IMR-90 (cell line): Measurements from ENCODE around the gene NMBR. TPM values are rescaled to one million over a fixed set of nuclear protein-coding genes. Genes with fewer than 3 reads are reported as not detected.

Experiments
- ATAC-seq: fragments of 200-7000 bp; cut with Tn5 transposase; 2 replicates; pipeline ENCODE4 v1.9.1; 2020; ENCODE audit warnings: low read depth, mild to moderate bottlenecking, moderate library complexity
- BruUV-seq: library from RNA; stranded (reverse); fragments of 400-500 nt; replicated peaks from 2 replicates; lab custom pipeline; 2021; lab: Mats Ljungman, UMichigan
- CTCF ChIA-PET: fragments of 300-600 bp; formaldehyde crosslinking; extraction: SDS; loops from one replicate; lab custom pipeline; 2021; ENCODE audit warnings: antibody characterized with exemption; lab: Yijun Ruan, JAX
- POLR2A ChIA-PET: fragments of 300-600 bp; sonication (Branson Sonifier 250); formaldehyde crosslinking; loops from one replicate; lab custom pipeline; 2022; ENCODE audit warnings: antibody characterized with exemption; ENCODE audit not compliant: unreplicated experiment; lab: Charles Lee
- DNase-seq: peaks from one replicate; pipeline ENCODE4 v3.0.0; 2013
- H2AFZ ChIP-seq: replicated peaks from 2 replicates; pipeline ENCODE3; 2013; ENCODE audit warnings: low read length, mild to moderate bottlenecking; ENCODE audit not compliant: poor library complexity
- H2AK5ac ChIP-seq: 2 replicates; pipeline ENCODE4 v1.6.1; 2013; ENCODE audit warnings: low read depth, low read length, inconsistent platforms
- H2AK9ac ChIP-seq: replicated peaks from 2 replicates; pipeline ENCODE3; 2013; ENCODE audit warnings: mild to moderate bottlenecking, low read depth, low read length, moderate library complexity; ENCODE audit not compliant: poor library complexity
- H2BK120ac ChIP-seq: 2 replicates; pipeline ENCODE4 v1.6.1; 2013; ENCODE audit warnings: low read depth, low read length, inconsistent platforms
- H2BK15ac ChIP-seq: 3 replicates; pipeline ENCODE4 v1.6.1; 2013; ENCODE audit warnings: low read depth, low read length, inconsistent platforms
- H2BK20ac ChIP-seq: 2 replicates; pipeline ENCODE4 v1.6.1; 2013; ENCODE audit warnings: low read depth, mild to moderate bottlenecking, inconsistent platforms, low read length, moderate library complexity
- H2BK5ac ChIP-seq: 2 replicates; pipeline ENCODE4 v1.6.1; 2013; ENCODE audit warnings: mild to moderate bottlenecking, low read depth, low read length, inconsistent platforms; ENCODE audit not compliant: poor library complexity, severe bottlenecking
- H3K14ac ChIP-seq: replicated peaks from 2 replicates; pipeline ENCODE4 v1.6.1; 2013; ENCODE audit warnings: low read depth, low read length, inconsistent platforms
- H3K18ac ChIP-seq: 2 replicates; pipeline ENCODE4 v1.6.1; 2013; ENCODE audit warnings: low read depth, low read length, control low read depth
- H3K23ac ChIP-seq: 2 replicates; pipeline ENCODE4 v1.6.1; 2013; ENCODE audit warnings: low read depth, low read length, inconsistent platforms
- H3K27ac ChIP-seq: 2 replicates; pipeline ENCODE4 v1.5.1; 2013; ENCODE audit warnings: mild to moderate bottlenecking, control low read depth, low read length; ENCODE audit not compliant: insufficient read depth
- H3K27me3 ChIP-seq: 2 replicates; pipeline ENCODE4 v1.6.1; 2013; ENCODE audit warnings: low read length; ENCODE audit not compliant: control insufficient read depth, insufficient read depth
- H3K36me3 ChIP-seq: 2 replicates; pipeline ENCODE4 v1.6.1; 2013; ENCODE audit warnings: low read length, mixed read lengths; ENCODE audit not compliant: control insufficient read depth, insufficient read depth
- H3K4ac ChIP-seq: 2 replicates; pipeline ENCODE4 v1.6.1; 2013; ENCODE audit warnings: low read depth, low read length, inconsistent platforms
- H3K4me1 ChIP-seq: 2 replicates; pipeline ENCODE4 v1.6.1; 2013; ENCODE audit warnings: low read length, mixed read lengths; ENCODE audit not compliant: control insufficient read depth, insufficient read depth
- H3K4me2 ChIP-seq: 2 replicates; pipeline ENCODE4 v1.6.1; 2013; ENCODE audit warnings: low read depth, mild to moderate bottlenecking, control low read depth, low read length, moderate library complexity
- H3K4me3 ChIP-seq: 2 replicates; pipeline ENCODE4 v1.5.1; 2013; ENCODE audit warnings: low read depth, mild to moderate bottlenecking, control low read depth, low read length, moderate library complexity; ENCODE audit not compliant: insufficient read depth
- H3K56ac ChIP-seq: 2 replicates; pipeline ENCODE4 v1.6.1; 2013; ENCODE audit warnings: low read length, inconsistent platforms; ENCODE audit not compliant: insufficient read depth; ENCODE audit errors: extremely low read depth
- H3K79me1 ChIP-seq, 2 experiments: 2 replicates each; pipeline ENCODE4 v1.6.1; 2013; ENCODE audit warnings: low read length in 2 of 2, inconsistent platforms in 1 of 2, low read depth in 1 of 2
- H3K9ac ChIP-seq: 2 replicates; pipeline ENCODE4 v1.6.1; 2013; ENCODE audit warnings: low read depth, low read length, control low read depth
- H3K9me1 ChIP-seq: 2 replicates; pipeline ENCODE4 v1.6.1; 2013; ENCODE audit warnings: low read length, inconsistent platforms; ENCODE audit not compliant: insufficient read depth
- H3K9me3 ChIP-seq: 2 replicates; pipeline ENCODE4 v1.6.1; 2013; ENCODE audit warnings: low read length; ENCODE audit not compliant: control insufficient read depth, insufficient read depth
- H4K20me1 ChIP-seq: 2 replicates; pipeline ENCODE4 v1.6.1; 2013; ENCODE audit warnings: low read length, inconsistent platforms; ENCODE audit not compliant: insufficient read depth
- H4K5ac ChIP-seq: 2 replicates; pipeline ENCODE4 v1.6.1; 2013; ENCODE audit warnings: mild to moderate bottlenecking, low read depth, low read length, control low read depth
- H4K8ac ChIP-seq, 2 experiments: 2 replicates each; pipeline ENCODE4 v1.6.1; 2013; ENCODE audit warnings: low read depth in 2 of 2, low read length in 2 of 2, control low read depth in 1 of 2, inconsistent platforms in 1 of 2
- H4K91ac ChIP-seq: 2 replicates; pipeline ENCODE4 v1.6.1; 2013; ENCODE audit warnings: low read depth, low read length, inconsistent platforms; ENCODE audit not compliant: insufficient read depth
- BHLHE40 ChIP-seq: fragments of 150-350 bp; IDR thresholded peaks from 2 replicates; pipeline ENCODE4 v1.6.1; 2016; ENCODE audit warnings: mild to moderate bottlenecking, low read depth, low read length
- CEBPB ChIP-seq: IDR thresholded peaks from 2 replicates; pipeline ENCODE4 v1.6.1; 2012; ENCODE audit warnings: low read depth, low read length, improper control_type of control experiment
- CHD1 ChIP-seq: IDR thresholded peaks from 2 replicates; pipeline ENCODE4 v1.6.1; 2012; ENCODE audit warnings: low read depth, low read length, improper control_type of control experiment
- MAFK ChIP-seq: IDR thresholded peaks from 2 replicates; pipeline ENCODE4 v1.6.1; 2012; ENCODE audit warnings: low read depth, low read length, improper control_type of control experiment
- MXI1 ChIP-seq: IDR thresholded peaks from 2 replicates; pipeline ENCODE4 v1.6.1; 2012; ENCODE audit warnings: low read depth, mild to moderate bottlenecking, low read length, moderate library complexity, borderline replicate concordance
- NFE2L2 ChIP-seq: fragments of 150-350 bp; IDR thresholded peaks from 2 replicates; pipeline ENCODE4 v1.6.1; 2016; ENCODE audit warnings: low read depth, mild to moderate bottlenecking, low read length
- RCOR1 ChIP-seq: IDR thresholded peaks from 2 replicates; pipeline ENCODE4 v1.6.1; 2012; ENCODE audit warnings: mild to moderate bottlenecking, low read length, improper control_type of control experiment; ENCODE audit not compliant: insufficient replicate concordance
- RFX5 ChIP-seq: IDR thresholded peaks from 2 replicates; pipeline ENCODE4 v1.8.0; 2012; ENCODE audit warnings: low read depth, mild to moderate bottlenecking, low read length, moderate library complexity
- WGBS, 2 experiments: methylation state at CpG; one replicate each; pipeline versions ENCODE4 v1.1.5 to v1.1.7; 2013; ENCODE audit warnings: missing lambda C conversion rate in 2 of 2; ENCODE audit not compliant: insufficient read length in 1 of 2; ENCODE audit errors: extremely low coverage in 2 of 2; 5-methylcytosine and 5-hydroxymethylcytosine counted together
- dilution Hi-C: fragments of 300-500 bp; cut with HindIII; formaldehyde crosslinking; loops from one replicate; pipeline ENCODE4 v1.14.3; 2018; ENCODE audit warnings: low sequenced_read_pairs; ENCODE audit not compliant: unreplicated experiment
- in situ Hi-C: fragments of 300-500 bp; cut with MboI; formaldehyde crosslinking; loops from 3 replicates; pipeline ENCODE4 v1.14.3; 2019; ENCODE audit warnings: low sequenced_read_pairs, inconsistent platforms, mixed read lengths
- intact Hi-C: fragments of 100-400 bp; cut with micrococcal nuclease; formaldehyde crosslinking; loops from 2 replicates; pipeline ENCODE4 v1.10.0; 2022
- polyA plus RNA-seq, 3 experiments: library from polyadenylated mRNA; depleted of rRNA; stranded (reverse); fragments of >200 nt; gene quantifications; 2 replicates each; pipeline ENCODE4 v1.2.3, GENCODE V29; 2012; ENCODE audit warnings: low replicate concordance in 1 of 3
- total RNA-seq: library from RNA; depleted of rRNA; stranded (reverse); fragments of >200 nt; gene quantifications from 2 replicates; pipeline ENCODE4 v1.2.3, GENCODE V29; 2012
- TF ChIP-seq, protein P1 (sequence below): conservative IDR thresholded peaks from 2 replicates; pipeline ENCODE4 v1.5.1; 2012; ENCODE audit warnings: mild to moderate bottlenecking, low read depth, low read length, improper control_type of control experiment
- TF ChIP-seq, protein P2 (sequence below): fragments of 150-350 bp; IDR thresholded peaks from 2 replicates; pipeline ENCODE4 v1.6.1; 2016; ENCODE audit warnings: low read depth, mild to moderate bottlenecking, low read length, moderate library complexity, borderline replicate concordance

Gene NMBR
- total and polyA plus RNA-seq, 2 of the 4 experiments (the other 2 are of a cell fraction) = not detected

DNA sequence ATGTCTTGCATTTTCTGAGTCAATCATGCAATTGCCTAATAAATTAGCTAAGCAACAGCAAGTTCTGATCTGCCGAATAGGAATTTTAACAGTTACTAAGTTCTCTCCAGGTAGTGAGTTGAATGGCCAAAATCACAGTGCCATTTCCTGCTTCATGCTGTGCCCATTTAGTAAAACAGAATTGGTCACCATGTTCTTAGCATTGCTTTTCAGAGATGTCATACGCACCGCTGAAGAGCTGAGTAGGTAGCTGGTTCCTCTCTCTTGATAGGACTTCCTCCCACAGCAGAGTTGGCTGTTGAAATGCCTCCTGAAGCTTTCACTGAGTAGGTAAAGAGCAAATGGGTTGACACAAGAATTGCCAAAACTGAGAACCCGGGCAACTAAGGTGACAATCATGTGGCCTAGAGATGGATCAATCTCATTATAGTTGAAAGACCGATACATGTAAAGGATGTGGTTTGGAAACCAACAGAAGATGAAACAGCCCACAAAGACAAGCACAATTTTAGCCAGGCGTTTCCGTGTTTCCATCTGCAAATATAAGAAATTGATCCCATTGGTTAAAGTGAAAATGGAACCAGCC lies 71.3 kb downstream of the NMBR start:
- Histone ChIP-seq H2BK5ac (no peak overlapping the region), H3K4me3 (no peak overlapping the region), H3K9ac (no peak overlapping the region), H3K79me1 (no peaks in the 10 kb centered on the region), H4K8ac (no peak overlapping the region), H2BK20ac (no peak overlapping the region), H3K9me1 (no peaks in the 10 kb centered on the region), H3K4ac (no peak overlapping the region), H3K9me3 (no peaks in the 10 kb centered on the region), H4K5ac (no peak overlapping the region), H3K23ac (no peak overlapping the region), H3K27me3 (no peaks in the 10 kb centered on the region), H3K4me1 (no peaks in the 10 kb centered on the region), H3K56ac (no peak overlapping the region), H2BK15ac (no peak overlapping the region), H2AFZ (no peak overlapping the region), H2BK120ac (no peak overlapping the region), H2AK5ac (no peak overlapping the region), H4K20me1 (no peaks in the 10 kb centered on the region), H4K91ac (no peak overlapping the region), H3K18ac (no peak overlapping the region), H3K4me2 (no peak overlapping the region), H2AK9ac (no peak overlapping the region), H3K14ac (no peak overlapping the region), H3K36me3 (no peaks in the 10 kb centered on the region), H3K27ac (no peak overlapping the region)
- ATAC-seq (no peak), DNase-seq (no peak)
- BruUV-seq = no TSS peak
- in situ Hi-C loops (no loop called here), dilution Hi-C loops (no loop called here), intact Hi-C loops (no loop called here)
- no peak for TF ChIP-seq NFE2L2
- TF ChIP-seq, protein P1, sequence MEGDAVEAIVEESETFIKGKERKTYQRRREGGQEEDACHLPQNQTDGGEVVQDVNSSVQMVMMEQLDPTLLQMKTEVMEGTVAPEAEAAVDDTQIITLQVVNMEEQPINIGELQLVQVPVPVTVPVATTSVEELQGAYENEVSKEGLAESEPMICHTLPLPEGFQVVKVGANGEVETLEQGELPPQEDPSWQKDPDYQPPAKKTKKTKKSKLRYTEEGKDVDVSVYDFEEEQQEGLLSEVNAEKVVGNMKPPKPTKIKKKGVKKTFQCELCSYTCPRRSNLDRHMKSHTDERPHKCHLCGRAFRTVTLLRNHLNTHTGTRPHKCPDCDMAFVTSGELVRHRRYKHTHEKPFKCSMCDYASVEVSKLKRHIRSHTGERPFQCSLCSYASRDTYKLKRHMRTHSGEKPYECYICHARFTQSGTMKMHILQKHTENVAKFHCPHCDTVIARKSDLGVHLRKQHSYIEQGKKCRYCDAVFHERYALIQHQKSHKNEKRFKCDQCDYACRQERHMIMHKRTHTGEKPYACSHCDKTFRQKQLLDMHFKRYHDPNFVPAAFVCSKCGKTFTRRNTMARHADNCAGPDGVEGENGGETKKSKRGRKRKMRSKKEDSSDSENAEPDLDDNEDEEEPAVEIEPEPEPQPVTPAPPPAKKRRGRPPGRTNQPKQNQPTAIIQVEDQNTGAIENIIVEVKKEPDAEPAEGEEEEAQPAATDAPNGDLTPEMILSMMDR = no peak
- TF ChIP-seq CHD1 = no peak
- TF ChIP-seq, protein P2, sequence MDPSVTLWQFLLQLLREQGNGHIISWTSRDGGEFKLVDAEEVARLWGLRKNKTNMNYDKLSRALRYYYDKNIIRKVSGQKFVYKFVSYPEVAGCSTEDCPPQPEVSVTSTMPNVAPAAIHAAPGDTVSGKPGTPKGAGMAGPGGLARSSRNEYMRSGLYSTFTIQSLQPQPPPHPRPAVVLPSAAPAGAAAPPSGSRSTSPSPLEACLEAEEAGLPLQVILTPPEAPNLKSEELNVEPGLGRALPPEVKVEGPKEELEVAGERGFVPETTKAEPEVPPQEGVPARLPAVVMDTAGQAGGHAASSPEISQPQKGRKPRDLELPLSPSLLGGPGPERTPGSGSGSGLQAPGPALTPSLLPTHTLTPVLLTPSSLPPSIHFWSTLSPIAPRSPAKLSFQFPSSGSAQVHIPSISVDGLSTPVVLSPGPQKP = no peak
- no peak for TF ChIP-seq MAFK
- no peak for TF ChIP-seq BHLHE40
- TF ChIP-seq CEBPB = no peak
- no peak for TF ChIP-seq MXI1
- no peak for TF ChIP-seq RFX5
- TF ChIP-seq RCOR1 = no peak
- ChIA-PET CTCF (no interaction called here), POLR2A (no interaction called here)
- no CpG with 5 or more reads among the region's 7 CpGs for WGBS, 2 experiments
